ENCODE measurements around the gene IRF2.

The IRF2 gene

DNA sequence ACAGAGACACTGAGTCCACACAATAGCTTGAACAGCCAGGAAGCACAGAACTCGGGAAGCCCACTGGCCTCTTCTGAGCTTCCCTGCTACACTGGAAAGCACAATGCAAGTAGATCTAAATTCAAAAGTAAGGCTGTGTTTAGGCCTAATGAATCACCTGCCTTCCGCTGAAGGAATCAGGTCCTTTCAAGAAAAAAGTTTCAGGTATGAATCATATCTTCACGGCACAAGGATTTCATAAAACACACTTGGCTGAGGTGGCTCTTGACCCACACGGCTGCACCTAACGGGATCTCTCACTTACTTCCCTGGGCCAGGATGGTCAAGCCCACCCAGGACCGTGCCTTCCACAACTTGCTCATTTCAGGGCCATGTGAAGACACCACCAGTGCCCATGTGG is 59.3 kb downstream of the IRF2 start:
- no peak overlapping the region for H3K27ac ChIP-seq
- no peak overlapping the region for H3K4me2 ChIP-seq (ENCODE audit: low read length)
- H3K36me3 ChIP-seq (ENCODE audit: control insufficient read depth, insufficient read depth, low read length): no peaks in the 10 kb centered on the region
- H3K4me1 ChIP-seq: no peaks in the 10 kb centered on the region
- H2AFZ ChIP-seq: no peak overlapping the region
- TF ChIP-seq, protein P1, sequence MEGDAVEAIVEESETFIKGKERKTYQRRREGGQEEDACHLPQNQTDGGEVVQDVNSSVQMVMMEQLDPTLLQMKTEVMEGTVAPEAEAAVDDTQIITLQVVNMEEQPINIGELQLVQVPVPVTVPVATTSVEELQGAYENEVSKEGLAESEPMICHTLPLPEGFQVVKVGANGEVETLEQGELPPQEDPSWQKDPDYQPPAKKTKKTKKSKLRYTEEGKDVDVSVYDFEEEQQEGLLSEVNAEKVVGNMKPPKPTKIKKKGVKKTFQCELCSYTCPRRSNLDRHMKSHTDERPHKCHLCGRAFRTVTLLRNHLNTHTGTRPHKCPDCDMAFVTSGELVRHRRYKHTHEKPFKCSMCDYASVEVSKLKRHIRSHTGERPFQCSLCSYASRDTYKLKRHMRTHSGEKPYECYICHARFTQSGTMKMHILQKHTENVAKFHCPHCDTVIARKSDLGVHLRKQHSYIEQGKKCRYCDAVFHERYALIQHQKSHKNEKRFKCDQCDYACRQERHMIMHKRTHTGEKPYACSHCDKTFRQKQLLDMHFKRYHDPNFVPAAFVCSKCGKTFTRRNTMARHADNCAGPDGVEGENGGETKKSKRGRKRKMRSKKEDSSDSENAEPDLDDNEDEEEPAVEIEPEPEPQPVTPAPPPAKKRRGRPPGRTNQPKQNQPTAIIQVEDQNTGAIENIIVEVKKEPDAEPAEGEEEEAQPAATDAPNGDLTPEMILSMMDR (IDR thresholded peaks at IDR 0.05): no peak
- no peaks in the 10 kb centered on the region for H3K9me3 ChIP-seq (ENCODE audit: control insufficient read depth, low read length)
- no peaks in the 10 kb centered on the region for H3K27me3 ChIP-seq (ENCODE audit: control insufficient read depth, insufficient read depth, low read length)
- no peak overlapping the region for H3K9ac ChIP-seq
- peaks cover 2% of the 10 kb centered on the region for H3K79me2 ChIP-seq
- no peak overlapping the region for H3K4me3 ChIP-seq (ENCODE audit: low read depth, low read length)

DNA sequence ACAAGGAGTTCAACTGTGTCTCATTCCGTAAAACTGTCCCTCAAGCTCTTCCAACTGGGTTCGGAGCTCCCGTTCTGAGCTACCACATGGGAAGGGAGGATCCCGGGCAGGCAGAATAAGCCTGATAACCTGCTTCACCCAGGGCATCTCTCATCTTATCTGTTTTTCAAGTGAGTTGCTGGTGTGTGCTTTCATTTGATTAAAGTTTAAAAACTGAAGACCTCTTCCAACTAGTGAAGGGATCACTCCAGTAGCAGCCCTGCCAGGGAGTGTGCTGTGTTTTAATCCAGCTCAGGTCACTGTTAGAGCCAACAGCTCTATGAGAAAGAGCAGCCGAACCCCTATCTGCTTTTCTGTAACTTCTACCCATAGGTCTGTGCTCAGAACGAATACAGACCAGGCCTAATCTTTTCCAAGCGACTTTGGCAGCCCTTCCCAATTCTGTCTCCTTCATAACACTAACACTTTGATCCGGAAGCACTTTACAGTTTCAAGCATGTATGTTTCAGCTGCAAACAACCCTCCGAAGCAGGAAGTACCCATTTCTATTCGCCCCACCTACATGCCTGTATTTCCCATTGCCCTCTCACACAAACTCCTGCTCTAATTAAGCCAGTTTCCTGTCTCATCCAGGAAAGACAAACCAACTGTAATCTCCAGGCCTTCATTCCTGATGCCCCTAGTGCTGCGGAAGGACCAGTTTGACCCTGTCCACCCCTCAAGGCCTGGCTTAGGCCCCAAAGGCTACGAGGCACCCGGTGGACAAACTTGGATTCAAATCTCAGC is 60.9 kb downstream of the IRF2 start:
- Histone ChIP-seq H3K27ac (no peak overlapping the region), H3K4me2 (ENCODE audit: low read length) (no peak overlapping the region), H3K9me3 (ENCODE audit: control insufficient read depth, low read length) (no peaks in the 10 kb centered on the region), H3K36me3 (ENCODE audit: control insufficient read depth, insufficient read depth, low read length) (no peaks in the 10 kb centered on the region), H2AFZ (no peak overlapping the region), H3K4me1 (no peaks in the 10 kb centered on the region), H3K4me3 (ENCODE audit: low read depth, low read length) (no peak overlapping the region), H3K27me3 (ENCODE audit: control insufficient read depth, insufficient read depth, low read length) (no peaks in the 10 kb centered on the region), H3K79me2 (peaks cover 2% of the 10 kb centered on the region), H3K9ac (no peak overlapping the region)
- TF ChIP-seq, protein P1 (IDR thresholded peaks at IDR 0.05): no peak

DNA sequence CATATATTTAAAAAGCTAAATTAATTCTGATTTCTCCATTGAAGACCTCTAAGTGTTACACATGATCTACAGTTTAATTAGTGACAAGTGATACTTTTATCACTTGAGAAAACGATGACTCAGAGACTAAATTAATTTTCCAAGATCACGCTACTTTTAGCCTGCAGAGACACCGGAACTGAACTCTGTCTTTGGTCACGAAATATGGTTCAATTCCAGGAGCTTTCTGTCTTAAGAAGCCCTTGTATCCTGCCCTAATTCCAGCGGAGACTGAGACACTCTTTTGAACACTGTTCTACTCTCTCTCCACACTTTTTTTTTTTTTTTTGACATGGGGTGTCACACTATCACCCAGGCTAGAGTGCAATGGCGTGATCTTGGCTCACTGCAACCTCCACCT is 63.6 kb downstream of the IRF2 start:
- no peak overlapping the region for H2AFZ ChIP-seq
- TF ChIP-seq, protein P1 (IDR thresholded peaks at IDR 0.05): no peak
- H3K4me3 ChIP-seq (ENCODE audit: low read depth, low read length): no peak overlapping the region
- H3K4me1 ChIP-seq: no peaks in the 10 kb centered on the region
- no peak overlapping the region for H3K27ac ChIP-seq
- no peak overlapping the region for H3K9ac ChIP-seq
- H3K4me2 ChIP-seq (ENCODE audit: low read length): no peak overlapping the region
- no peaks in the 10 kb centered on the region for H3K27me3 ChIP-seq (ENCODE audit: control insufficient read depth, insufficient read depth, low read length)
- no peaks in the 10 kb centered on the region for H3K36me3 ChIP-seq (ENCODE audit: control insufficient read depth, insufficient read depth, low read length)
- peaks cover 2% of the 10 kb centered on the region for H3K79me2 ChIP-seq
- H3K9me3 ChIP-seq (ENCODE audit: control insufficient read depth, low read length): no peaks in the 10 kb centered on the region

DNA sequence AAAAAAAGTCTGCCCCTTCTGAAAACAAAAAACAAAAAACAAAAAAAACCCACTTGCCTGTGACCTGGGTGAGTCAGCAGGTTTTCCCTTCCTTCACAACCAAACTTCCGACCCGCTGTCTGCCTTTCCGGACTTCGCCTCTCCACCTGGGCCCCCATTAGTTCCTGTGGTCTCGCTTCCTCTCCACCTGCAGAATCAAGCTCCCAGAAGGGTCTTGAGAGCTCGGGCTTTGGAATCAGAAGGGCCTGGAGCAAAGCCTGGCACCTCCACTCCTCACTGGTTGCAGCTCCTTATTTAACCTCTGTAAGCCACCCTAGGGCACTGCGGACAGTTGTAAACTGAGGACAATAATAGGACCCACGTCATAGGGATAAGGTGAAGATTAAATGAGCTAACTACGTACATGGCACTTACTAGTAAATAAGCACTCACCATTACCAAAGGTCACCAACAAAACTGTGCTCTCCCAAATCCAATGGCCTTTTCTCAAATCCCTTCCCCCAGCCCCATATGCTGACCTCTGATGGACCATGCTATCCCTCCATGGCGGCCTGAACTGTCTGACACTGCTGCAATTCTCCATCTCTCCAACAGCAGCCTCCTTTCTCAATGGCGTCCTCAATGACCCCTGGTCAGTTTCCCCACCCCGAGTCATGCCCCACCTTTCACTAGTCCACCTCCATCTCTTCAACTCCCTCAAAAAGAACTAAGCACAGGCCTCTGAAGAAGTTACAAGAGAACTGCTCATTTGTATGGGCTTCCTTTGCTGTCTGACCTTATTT is 64.2 kb downstream of the IRF2 start:
- TF ChIP-seq, protein P1 (IDR thresholded peaks at IDR 0.05): no peak
- H3K4me1 ChIP-seq: no peaks in the 10 kb centered on the region

More for the DNA sequence above, 64.2 kb downstream of the IRF2 start:
- H3K79me2 ChIP-seq: peaks cover 2% of the 10 kb centered on the region
- no peak overlapping the region for H3K4me3 ChIP-seq (ENCODE audit: low read depth, low read length)
- no peak overlapping the region for H3K27ac ChIP-seq
- H2AFZ ChIP-seq: no peak overlapping the region
- H3K36me3 ChIP-seq (ENCODE audit: control insufficient read depth, insufficient read depth, low read length): no peaks in the 10 kb centered on the region
- no peaks in the 10 kb centered on the region for H3K9me3 ChIP-seq (ENCODE audit: control insufficient read depth, low read length)
- no peaks in the 10 kb centered on the region for H3K27me3 ChIP-seq (ENCODE audit: control insufficient read depth, insufficient read depth, low read length)
- H3K9ac ChIP-seq: no peak overlapping the region
- H3K4me2 ChIP-seq (ENCODE audit: low read length): no peak overlapping the region
